ENCODE data around the gene ZMYM2.
"Not testable (repeated sequence)": the region's sequence is repeated elsewhere in the genome, so short reads cannot be mapped to it uniquely, and the experiment has no call there.

Gene ZMYM2

DNA sequence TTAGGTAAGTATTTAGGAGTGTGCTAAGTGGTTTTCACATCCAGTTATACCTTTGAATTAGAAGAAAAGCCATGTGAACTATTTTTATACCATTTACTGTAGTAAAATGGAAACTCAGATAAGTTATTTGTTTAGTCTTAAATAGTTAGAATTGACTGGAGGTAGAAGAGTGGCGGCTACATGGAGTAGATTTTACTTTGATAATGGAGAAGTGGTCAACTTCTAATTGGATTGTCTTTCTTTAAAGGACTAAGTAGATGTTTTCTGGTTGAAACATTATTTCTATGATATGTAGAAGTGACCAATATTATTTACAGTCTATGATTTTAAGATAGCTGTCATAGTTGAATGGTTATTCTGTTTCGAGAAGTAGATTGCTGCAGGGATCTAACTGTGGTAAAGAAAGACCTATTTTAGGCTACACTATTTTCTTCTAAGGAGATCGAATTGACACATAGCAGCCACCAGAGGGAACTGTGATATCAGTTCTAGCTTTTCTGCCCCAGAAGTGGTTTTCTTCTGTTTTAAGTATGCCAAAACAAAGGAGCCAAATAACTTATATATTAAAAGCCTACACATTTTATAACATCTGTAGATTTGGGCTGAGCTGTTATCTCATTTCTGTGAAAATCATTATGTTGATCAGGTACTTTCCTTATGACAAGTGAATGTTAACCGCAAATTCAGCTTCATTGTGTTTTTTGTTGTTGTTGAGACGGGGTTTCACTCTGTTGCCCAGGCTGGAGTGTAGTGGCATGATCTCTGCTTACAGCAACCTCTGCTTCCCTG, 26.1 kb downstream of the ZMYM2 start:
- DNase-seq, result peak; percentile 67

DNA sequence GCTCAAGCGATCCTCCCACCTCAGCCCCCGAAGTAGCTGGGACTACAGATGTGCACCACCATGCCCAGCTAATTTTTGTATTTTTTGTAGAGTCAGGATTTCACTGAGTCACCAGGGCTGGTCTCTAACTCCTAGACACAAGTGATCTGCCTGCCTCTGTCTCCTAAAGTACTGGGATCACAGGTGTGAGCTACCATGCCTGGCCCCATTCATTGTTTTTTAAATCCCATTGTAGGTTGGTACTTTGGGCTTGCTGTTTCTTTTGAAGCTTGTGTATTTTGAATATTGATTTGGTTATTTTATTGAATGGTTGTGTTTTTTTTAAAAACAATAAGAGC, 26.7 kb downstream of the ZMYM2 start:
- DNase-seq, result no peak

DNA sequence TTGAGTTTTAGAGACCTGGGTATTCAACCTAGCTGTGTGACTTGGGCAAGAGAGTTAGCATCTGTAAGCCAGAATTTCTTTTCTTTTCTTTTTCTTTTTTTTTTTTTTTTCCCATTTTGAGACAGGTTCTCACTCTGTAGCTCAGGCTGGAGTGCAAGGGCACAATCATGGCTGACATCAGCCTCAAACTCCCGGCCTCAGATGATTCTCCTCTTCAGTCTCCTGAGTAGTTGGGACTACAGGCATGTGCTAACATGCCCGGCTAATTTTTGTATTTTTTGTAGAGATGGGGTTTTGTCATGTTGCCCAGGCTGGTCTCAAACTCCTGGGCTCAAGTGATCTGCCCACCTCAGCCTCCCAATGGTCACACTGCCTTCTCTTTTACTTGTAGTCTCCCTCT, 33.0 kb downstream of the ZMYM2 start:
- DNase-seq, result no peak

DNA sequence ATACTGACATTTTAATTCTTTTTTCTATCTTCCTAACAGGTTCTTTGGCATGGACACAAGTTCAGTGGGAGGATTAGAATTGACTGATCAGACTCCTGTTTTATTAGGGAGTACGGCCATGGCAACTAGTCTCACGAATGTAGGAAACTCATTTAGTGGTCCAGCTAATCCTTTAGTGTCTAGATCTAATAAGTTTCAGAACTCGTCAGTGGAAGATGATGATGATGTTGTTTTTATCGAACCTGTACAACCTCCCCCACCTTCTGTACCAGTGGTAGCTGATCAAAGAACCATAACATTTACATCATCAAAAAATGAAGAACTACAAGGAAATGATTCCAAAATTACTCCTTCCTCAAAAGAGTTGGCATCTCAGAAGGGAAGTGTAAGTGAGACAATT, 34.5 kb downstream of the ZMYM2 start:
- DNase-seq, result no peak

DNA sequence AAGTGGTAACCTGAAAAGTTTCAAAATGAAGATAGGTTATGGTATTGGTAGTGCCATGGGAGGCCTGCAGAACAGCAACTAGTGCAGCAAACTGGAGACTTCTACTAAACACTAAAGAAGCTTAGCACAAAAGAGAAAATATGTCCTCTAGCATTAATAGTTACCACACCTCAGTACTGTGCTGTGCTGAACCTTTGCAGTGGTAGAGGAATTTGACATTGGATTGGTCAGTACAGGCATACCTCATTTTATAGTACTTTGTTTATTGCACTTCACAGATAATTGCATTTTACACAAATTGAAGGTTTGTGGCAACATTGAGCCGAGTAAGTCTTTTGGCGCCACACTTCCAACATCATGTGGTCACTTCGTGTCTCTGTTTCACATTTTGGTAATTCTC, 40.4 kb downstream of the ZMYM2 start:
- DNase-seq, result no peak

DNA sequence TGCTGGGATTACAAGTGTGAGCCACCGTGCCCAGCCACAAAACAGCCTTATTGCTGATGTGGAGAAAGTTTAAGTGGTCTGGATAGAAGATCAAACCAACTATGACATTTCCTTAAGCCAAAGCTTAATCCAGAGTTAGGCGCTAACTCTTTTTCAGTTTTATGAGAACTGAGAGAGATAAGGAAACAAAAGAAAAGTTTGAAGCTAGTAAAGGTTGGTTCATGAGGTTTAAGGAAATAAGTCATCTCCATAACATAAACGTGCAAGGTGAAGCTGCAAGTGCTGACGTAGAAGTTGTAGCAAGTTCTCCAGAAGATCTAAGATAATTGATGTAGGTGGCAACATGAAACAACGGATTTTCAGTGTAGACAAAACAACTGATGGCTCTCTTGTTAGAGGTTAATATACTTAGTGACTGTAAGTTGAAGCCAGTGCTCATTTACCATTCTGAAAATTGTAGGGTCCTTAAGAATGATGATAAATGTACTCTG, 41.6 kb downstream of the ZMYM2 start:
- no peak for DNase-seq

DNA sequence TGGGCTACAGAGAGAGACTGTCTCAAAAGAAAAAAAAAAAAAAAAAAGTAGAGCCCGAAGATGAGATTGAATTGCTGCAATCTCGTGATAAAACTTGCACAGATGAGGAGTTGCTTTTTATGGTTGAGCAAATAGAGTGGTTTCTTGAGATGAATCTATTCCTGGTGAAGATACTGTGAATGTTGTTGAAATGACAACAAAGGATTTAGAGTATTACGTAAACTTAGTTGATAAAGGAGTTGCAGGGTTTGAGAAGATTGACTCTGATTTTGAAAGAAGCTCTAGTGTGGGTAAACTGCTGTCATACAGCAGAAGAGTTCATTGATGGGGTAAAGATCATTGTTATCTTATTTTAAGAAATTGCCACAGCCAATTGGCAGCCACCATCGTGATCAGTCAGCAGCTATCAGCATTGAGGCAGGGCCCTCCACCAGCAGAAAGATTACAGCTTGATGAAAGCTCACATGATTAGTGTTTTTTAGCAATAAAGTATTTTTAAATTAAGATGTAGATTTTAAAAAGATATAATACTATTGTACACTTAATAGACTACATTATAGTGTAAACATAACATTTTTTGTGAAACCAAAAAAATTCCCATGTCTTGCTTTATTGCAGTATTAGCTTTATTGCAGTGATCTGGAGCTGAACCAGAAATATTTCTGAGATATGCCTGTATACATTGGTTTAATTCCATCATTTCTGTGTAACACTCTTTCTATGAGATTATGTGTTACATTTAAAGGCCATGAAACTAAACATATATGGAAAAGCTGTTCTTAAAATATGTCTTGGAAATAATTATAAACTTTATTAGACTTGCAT, 43.1 kb downstream of the ZMYM2 start:
- DNase-seq, result no peak

DNA sequence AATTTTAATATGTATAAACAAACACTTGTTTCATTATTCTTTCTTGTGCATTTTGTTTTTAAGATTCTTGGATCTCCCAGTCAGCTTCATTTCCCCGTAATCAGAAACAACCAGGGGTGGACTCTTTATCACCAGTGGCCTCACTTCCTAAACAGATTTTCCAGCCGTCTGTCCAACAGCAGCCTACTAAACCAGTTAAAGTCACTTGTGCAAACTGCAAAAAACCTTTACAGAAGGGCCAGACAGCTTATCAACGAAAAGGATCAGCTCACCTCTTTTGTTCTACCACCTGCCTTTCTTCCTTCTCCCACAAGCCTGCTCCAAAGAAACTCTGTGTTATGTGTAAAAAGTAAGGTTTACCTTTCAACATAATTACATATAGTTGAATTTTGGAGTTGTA, 44.3 kb downstream of the ZMYM2 start:
- DNase-seq, result no peak

DNA sequence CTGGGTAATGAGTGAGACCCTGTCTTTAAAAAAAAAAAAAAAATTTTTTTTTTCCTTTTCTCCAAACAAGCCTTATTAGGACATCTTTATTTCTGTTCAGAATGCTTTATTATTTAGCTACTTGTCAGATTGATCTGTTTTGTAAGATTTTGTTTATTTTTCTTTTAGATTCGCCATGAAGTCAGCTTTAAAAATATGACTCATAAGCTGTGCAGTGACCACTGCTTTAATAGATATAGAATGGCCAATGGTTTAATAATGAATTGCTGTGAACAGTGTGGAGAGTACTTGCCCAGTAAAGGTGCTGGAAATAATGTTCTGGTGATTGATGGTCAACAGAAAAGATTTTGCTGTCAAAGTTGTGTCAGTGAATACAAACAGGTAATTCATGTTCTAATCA, 47.7 kb downstream of the ZMYM2 start:
- DNase-seq, result no peak

DNA sequence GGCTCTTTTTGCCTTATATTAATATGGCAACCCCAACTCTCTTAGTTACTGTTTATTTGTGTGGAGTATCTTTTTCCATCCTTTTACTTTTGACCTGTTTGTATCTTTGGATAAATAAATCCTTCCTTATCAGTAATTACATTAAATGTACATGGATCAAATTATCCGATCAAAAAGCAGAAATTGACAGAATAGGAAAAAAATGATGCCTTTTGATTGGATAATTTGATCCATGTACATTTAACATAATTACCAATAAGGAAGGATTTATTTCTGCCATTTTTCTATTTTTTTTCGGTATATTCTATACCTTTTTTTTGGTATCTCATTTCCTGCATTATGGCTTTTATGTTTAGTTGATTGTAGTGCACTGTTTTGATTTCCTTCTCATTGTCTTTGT, 57.2 kb downstream of the ZMYM2 start:
- no peak for DNase-seq

DNA sequence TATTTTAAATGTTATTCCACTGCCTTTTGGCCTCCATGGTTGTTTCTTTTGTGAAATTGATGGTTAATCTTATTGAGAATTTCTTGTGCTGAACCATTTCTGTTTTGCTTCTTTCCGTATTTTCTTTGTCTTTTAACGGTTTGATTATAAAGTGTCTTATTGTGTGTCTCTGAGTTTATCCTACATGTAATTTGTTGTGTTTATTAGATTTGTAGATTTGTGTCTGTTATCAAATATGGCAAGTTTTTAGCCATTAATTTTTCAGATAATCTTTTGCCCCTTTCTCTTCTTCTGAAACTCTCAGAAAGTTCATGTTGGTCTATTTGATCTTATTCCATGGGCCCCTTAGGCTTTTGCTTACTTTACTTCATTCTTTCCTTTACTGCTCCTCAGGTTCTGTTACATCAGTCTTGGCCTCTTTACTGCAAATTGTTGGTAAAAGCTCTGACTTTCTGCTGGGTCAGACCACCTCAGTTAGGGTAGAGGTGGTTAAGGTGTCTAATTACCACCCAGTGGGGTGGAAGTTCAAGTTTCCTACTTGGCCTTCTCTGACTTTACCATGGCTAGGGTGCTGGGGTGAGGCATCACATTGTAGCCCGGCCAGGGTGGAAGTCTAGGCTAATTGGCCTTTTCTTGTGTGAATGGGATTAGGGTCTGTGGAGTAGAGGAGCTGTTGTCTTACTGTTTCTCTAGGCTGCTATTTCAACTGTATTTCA, 58.3 kb downstream of the ZMYM2 start:
- DNase-seq, result no peak

DNA sequence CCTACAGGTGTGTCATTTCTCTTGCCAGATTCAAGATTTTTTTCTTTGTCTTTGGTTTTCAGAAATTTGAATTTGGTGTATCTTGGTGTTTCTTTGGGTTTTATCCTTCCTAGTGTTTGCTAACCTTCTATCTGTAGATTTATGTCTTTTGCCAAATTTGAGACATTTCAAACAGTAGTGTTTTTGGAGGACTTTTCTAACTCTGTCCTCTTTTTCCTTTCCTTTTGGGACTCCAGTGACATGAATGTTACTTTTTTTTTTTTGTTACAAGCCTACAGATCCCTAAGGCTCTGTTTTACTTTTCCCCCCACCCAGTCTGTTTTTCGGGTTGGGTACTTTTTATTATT, 58.8 kb downstream of the ZMYM2 start:
- DNase-seq, result no peak

DNA sequence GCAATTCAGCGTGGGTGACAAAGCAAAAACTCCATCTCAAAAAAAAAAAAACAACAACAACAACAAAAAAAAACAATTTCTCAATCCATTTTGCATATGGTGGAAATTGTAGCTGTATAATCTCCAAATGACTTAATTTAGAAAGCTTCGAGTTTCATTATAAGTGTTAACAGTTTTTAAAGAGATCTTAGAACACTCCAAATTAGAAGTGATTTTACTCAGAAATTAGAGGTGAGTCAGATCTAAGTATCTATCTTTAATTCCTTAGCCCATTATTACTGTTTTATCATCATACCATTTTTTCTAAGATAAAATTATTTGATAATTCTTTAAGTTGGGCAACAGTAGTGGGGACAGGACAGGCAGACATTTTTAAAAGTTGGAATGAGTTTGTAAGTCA, 60.5 kb downstream of the ZMYM2 start:
- DNase-seq, result no peak

DNA sequence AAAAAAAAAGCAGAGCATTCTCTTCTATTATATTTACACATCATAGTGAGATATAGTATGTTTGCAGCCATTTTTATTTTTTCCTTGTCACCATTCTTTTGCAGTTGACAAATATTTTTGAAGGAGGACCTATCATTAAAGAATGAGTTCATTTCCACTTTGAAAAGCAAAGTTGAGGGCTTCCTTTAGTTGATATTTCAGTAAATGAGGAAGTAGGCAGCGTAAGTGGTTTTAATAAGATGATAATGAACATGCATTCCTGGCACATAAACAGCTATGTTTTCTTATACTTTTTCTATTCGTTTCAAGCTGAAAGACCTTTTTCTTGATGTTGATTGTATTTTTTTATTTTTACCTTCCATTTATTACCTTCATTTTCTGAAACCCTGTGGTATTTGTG, 66.2 kb downstream of the ZMYM2 start:
- DNase-seq, result no peak

DNA sequence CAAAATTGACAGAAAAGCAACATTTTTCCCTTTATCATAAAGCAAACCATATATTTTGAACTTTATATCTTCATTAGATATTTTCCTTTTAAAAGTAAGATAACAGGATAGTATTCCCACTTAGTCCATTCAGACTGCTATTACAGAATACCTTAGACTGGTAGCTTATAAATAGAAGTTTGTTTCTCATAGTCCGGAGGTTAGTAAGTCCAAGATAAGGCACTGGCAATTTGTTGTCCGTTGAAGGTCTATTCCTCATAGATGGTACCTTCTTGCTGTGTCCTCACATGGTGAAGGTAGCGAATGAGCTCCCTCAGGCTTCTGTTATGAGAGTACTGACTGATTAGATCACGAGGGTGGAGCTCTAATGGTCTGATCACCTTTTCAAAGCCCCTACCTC, 70.4 kb downstream of the ZMYM2 start:
- DNase-seq, result no peak

DNA sequence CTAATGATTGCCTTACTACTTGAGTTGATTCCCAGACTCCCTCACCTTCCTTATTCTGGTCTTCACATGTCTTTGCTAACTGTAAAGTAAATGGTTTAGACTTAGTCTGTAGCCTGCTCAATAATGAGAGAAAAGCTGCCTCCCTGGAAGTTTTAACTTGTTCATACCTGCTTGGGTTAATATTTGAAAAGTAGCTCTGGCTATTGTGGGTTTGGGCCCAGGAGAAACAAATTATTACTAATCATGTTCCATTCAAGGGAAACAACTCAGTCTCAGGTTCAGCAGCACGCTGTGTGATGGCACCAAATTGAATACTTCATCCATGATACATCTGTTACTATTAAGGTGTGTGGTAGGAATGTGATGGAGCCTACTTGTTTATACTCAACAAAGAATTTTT, 75.0 kb downstream of the ZMYM2 start:
- no peak for DNase-seq

DNA sequence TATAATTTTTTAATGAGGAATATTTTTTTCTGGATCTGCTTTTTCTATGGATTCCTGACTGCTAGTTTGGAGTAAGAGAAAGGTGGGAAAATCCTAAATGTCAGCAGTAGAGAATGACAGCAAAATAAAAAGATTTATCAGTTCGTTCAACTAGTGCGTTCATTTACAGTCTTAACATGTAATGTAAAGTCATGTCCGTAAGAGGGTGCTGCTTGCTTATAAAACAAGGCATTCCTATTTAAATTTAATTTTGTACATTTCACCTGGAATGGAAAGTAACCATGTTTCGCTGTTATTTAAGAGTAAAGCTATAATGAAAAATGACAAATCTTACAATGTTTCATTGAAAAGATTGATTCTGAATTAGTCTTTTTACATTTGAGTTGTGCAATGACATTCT, 76.6 kb downstream of the ZMYM2 start:
- DNase-seq, result no peak

DNA sequence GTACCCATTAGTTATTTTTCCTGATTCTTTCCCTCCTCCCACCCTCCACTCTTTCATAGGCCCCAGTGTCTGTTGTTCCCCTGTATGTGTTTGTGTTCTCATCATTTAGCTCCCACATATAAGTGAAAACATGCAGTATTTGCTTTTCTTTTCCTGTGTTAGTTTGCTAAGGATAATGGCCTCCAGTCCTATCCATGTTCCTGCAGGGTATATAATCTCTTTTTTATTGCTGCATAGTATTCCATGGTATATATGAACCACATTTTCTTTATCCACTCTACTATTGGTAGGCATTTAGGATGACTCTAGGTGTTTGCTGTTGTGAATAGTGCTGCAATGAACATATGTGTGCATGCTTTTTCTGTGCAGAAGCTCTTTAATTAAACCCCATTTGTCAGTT, 79.4 kb downstream of the ZMYM2 start:
- DNase-seq, result no peak

DNA sequence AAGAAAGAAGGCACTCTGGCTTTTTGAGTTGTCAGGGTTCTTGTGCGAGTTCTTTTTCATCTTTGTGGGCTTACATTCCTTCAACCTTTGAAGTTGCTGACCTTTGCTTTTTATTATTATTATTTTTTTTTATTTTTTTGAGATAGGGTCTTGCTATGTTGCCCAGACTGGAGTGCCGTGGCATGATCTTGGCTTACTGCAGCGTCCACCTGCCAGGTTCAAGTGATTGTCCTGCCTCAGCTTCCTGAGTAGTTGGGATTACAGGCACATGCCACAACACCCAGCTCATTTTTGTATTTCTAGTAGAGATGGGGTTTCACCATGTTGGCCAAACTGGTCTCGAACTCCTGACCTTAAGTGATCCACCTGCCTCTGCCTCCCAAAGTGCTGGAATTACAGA, 84.1 kb downstream of the ZMYM2 start:
- DNase-seq, result not testable (repeated sequence)

DNA sequence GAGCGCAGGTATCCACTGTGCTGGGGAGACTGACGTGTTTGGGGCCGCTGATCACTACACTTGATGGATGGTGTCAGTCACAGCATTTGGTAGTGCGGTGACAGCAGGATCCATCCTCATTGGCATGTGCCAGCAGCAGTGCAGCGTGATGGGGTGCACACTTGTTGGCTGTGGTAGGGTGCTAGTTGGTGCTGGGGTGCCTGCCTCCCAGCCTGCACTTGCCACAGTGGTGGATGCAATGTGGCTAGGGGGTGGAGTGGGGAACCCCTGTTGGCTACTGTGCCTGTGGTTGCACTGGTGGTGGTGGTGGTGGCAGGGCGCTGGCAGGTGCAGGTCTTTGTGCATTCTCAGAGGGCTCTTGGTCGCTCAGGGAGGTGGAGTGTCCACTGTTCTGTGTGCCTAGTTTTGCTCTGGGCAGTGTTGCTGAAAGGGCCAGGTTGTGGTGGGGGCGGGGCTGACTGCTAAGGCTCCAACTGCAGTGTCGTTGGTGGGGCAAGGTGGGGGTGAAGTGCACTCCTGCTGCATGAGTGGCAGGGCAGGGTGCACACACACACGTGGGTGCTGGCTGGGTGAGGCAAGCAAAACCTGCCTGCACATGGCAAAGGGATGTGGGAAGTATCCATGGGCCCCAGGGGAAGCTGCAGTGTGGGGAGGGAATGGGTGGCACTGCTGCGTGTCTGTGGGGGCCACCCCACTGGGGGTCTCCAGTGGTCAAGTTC, 84.8 kb downstream of the ZMYM2 start:
- DNase-seq, result no peak

DNA sequence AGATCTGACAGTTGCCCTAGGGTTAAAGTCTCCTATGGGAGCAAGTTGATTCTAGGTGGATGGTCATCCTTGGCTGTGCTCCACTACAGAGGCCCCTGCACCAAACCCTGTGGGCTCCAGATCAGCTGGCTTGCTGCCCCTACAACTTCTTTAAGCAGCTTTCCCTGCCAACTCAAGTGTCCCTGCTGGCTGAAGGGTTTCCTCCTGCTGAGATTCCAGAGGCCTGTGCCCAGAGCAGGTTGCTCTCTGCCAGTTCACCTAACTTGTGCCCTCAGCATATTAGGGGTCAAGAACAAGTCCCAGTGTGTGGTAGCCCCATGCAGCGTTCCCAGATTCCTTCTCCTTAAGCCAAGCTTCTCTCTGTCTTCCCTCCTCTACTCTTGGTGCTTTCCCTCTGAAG, 85.6 kb downstream of the ZMYM2 start:
- no peak for DNase-seq

DNA sequence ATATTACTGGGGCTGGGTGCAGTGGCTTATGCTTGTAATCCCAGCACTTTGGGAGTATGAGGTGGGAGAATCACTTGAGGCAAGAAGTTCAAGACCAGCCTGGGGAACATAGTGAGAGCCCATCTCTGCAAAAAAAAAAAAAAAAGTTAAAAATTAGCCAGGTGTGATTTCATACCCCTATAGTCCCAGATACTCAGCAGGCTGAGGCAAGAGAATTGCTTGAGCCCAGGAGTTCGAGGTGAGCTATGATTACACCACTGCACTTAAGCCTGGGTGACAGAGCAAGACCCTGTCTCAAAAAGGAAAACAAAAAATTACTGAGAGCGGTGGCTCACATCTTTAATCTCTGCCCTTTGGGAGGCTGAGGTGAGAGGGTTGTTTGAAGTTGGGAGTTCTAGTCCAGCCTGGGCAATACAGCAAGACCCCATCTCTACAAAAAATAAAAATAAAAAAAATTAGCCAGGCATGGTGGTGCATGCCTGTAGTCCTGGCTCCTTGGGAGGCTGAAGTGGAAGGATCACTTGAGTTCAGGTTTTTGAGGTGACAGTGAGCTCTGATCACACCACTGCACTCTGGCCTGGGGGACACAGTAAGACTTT, 87.5 kb downstream of the ZMYM2 start:
- DNase-seq, result no peak

Data from activated effector memory CD4-positive, alpha-beta T cell treated with anti-CD3 and anti-CD28 coated beads, Interleukin-2, amount 50 U/mL, for 16 hours (primary cell).